ENCODE results near the gene SNX22.

Gene SNX22

GRCh38 chr15:64156652-64157331 is 5.3 kb downstream of the SNX22 start:
- no peak for DNase-seq

- DNase-seq: no peak
Observed at GRCh38 chr15:64157599-64158125, 6.1 kb downstream of the SNX22 start.

GRCh38 chr15:64158363-64159134 is 7.0 kb downstream of the SNX22 start:
- DNase-seq: no peak

- no peak for DNase-seq
Observed at GRCh38 chr15:64161688-64162477, 10.4 kb downstream of the SNX22 start.

- DNase-seq: no peak
Observed at GRCh38 chr15:64162478-64162868, 10.9 kb downstream of the SNX22 start.

- peak; percentile 97 to 98 for DNase-seq
Observed at GRCh38 chr15:64162869-64163658, 11.5 kb downstream of the SNX22 start, which contains the start of gene PPIB. PPIB (minus strand) TSS chr15:64163022; CDS start chr15:64162986, 36 bp downstream.

GRCh38 chr15:64163659-64164362 is 12.3 kb downstream of the SNX22 start:
- DNase-seq: no peak

GRCh38 chr15:64164436-64164835 is 12.9 kb downstream of the SNX22 start:
- DNase-seq: no peak

- no peak for DNase-seq
Observed at GRCh38 chr15:64166102-64166890, 14.8 kb downstream of the SNX22 start.

- DNase-seq: no peak
Observed at GRCh38 chr15:64180235-64180824, 28.8 kb downstream of the SNX22 start.

GRCh38 chr15:64182859-64183370 is 31.4 kb downstream of the SNX22 start:
- DNase-seq: no peak

GRCh38 chr15:64185146-64185911 is 33.8 kb downstream of the SNX22 start:
- no peak for DNase-seq

GRCh38 chr15:64187396-64188191 is 36.1 kb downstream of the SNX22 start:
- DNase-seq: no peak

- no peak for DNase-seq
Observed at GRCh38 chr15:64191971-64192830, 40.7 kb downstream of the SNX22 start.

GRCh38 chr15:64193971-64194370 is 42.4 kb downstream of the SNX22 start:
- no peak for DNase-seq

- DNase-seq: no peak
Observed at GRCh38 chr15:64197425-64197824, 45.9 kb downstream of the SNX22 start.

- DNase-seq: no peak
Observed at GRCh38 chr15:64205202-64205601, 53.7 kb downstream of the SNX22 start.
